ENCODE results near the gene CELSR1. TPM values are rescaled to one million over a fixed set of nuclear protein-coding genes. Genes with fewer than 3 reads are reported as not detected.
"Not testable (repeated sequence)": the region's sequence is repeated elsewhere in the genome, so short reads cannot be mapped to it uniquely, and the experiment has no call there.

Gene CELSR1
- total RNA-seq, 2 donors from 2014 or later: 3.0 to 6.0 TPM

DNA sequence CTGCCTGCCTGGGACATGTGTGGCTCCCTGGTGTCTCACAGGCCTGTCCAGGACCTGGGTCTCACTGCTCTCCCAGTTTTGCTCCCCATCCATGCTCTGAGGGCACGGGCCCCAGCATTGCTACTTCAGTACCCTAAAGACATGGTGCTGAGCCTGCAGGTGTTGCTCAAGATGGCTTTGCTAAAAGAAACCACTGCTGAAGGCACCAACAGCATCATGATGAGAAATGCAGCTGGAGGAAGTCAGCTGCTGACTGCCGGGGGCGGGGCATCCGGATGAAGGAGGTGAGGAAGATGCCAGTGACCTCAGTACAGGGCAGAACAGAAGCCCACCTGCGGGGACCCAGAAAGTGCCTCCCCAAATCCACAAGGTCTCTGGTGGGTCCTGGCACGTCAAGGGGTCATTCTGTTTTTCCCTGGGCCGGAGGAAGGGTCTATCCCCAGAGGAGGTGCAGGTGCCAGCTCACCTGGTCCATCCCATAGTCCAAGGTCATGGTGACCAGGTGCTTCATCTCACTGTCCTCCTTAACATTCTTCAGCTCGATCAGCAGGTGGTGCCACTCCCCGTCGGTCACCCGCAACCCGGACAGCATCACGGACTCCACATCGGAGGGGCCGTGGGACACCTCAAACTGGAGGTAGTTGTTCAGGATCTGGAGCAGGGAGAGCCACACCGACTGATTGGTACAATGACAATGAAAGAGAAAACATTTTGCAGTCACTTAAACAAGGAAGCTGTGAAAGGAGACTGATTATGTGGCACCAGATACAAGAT lies 138.0 kb downstream of the CELSR1 start:
- ATAC-seq: no peak

GRCh38 chr22:46397951-46398350 lies 139.5 kb downstream of the CELSR1 start:
- DNase-seq: no peak
- no peaks in the 10 kb centered on the region for H3K36me3 Mint-ChIP-seq (ENCODE audit: low read depth)
- no peak overlapping the region for H3K4me3 Mint-ChIP-seq
- H3K27me3 Mint-ChIP-seq: no peaks in the 10 kb centered on the region
- H3K4me1 Mint-ChIP-seq: peaks cover 7% of the 10 kb centered on the region
- ATAC-seq: no peak
- no peak overlapping the region for H3K27ac Mint-ChIP-seq
- no peaks in the 10 kb centered on the region for H3K9me3 ChIP-seq (ENCODE audit: control insufficient read depth, low read length, poor library complexity, severe bottlenecking)

More for the DNA sequence above, 138.0 kb downstream of the CELSR1 start:
- Mint-ChIP-seq H3K27ac (no peak overlapping the region), H3K36me3 (ENCODE audit: low read depth) (no peaks in the 10 kb centered on the region), H3K4me1 (peaks cover 10% of the 10 kb centered on the region), H3K4me3 (no peak overlapping the region), H3K27me3 (no peaks in the 10 kb centered on the region)
- H3K9me3 ChIP-seq (ENCODE audit: control insufficient read depth, low read length, poor library complexity, severe bottlenecking): no peaks in the 10 kb centered on the region
- DNase-seq: no peak

DNA sequence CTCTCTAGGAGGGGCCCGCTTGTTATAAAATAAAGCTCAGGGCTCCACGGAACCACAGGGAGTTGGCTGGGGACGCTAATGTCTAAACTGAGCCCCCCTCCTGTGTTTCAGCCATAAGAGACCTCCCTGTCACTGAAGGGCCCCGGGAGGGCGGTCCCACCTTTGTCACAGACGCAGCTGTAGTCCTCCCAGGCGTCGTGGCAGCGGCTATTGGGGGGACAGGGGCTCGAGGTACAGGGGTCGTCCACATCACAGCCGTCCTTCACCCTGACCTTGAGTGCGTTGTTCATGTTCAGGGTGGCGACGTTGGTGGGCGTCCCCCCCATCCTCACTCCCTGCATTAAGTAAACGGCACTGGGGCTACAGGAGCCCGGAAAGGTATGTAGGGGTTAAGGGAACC lies 139.9 kb downstream of the CELSR1 start:
- no peak overlapping the region for H3K27ac Mint-ChIP-seq
- ATAC-seq (no peak), DNase-seq (no peak)
- no peaks in the 10 kb centered on the region for H3K27me3 Mint-ChIP-seq
- no peaks in the 10 kb centered on the region for H3K36me3 Mint-ChIP-seq (ENCODE audit: low read depth)
- peaks cover 5% of the 10 kb centered on the region for H3K4me1 Mint-ChIP-seq
- H3K9me3 ChIP-seq (ENCODE audit: control insufficient read depth, low read length, poor library complexity, severe bottlenecking): no peaks in the 10 kb centered on the region
- H3K4me3 Mint-ChIP-seq: no peak overlapping the region

- DNase-seq; H3K9me3 ChIP-seq (ENCODE audit: control insufficient read depth, low read length, poor library complexity, severe bottlenecking); ATAC-seq; H3K36me3 Mint-ChIP-seq (ENCODE audit: low read depth); H3K27me3 Mint-ChIP-seq; H3K4me1 Mint-ChIP-seq; H3K4me3 Mint-ChIP-seq: not testable (repeated sequence)
- peak overlapping the region; percentile 32 for H3K27ac Mint-ChIP-seq
These were observed 140.4 kb downstream of the CELSR1 start for GRCh38 chr22:46397049-46397448.

DNA sequence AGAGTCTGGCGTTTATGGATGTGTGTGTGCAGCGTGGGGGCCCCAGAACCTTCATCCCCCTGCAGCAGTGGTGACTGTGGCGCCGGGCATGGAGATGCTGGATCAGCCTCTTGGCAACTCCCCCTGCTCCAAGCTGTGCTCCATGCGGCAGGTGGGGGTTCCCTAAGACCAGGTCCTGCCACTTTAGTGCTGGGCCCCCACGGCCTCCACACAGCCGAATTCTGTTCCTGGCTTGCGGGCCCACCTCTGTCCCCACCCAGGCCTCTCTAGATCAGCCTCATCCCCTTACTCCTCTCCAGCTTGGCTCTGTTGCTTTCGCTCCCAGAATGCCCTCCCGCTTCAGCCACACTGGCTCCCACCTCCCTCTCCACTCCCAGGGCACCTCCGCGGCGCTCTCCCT lies 142.3 kb downstream of the CELSR1 start:
- H3K4me3 Mint-ChIP-seq: no peak overlapping the region
- DNase-seq: no peak
- no peaks in the 10 kb centered on the region for H3K36me3 Mint-ChIP-seq (ENCODE audit: low read depth)
- peaks cover 5% of the 10 kb centered on the region for H3K4me1 Mint-ChIP-seq
- no peaks in the 10 kb centered on the region for H3K9me3 ChIP-seq (ENCODE audit: control insufficient read depth, low read length, poor library complexity, severe bottlenecking)
- peaks cover under 1% of the 10 kb centered on the region for H3K27me3 Mint-ChIP-seq
- no peak overlapping the region for H3K27ac Mint-ChIP-seq
- no peak for ATAC-seq

GRCh38 chr22:46394622-46395021 lies 142.8 kb downstream of the CELSR1 start:
- Mint-ChIP-seq H3K36me3 (ENCODE audit: low read depth) (no peaks in the 10 kb centered on the region), H3K27me3 (peaks cover 6% of the 10 kb centered on the region), H3K27ac (no peak overlapping the region), H3K4me1 (peaks cover 5% of the 10 kb centered on the region), H3K4me3 (no peak overlapping the region)
- ATAC-seq (no peak), DNase-seq (no peak)
- H3K9me3 ChIP-seq (ENCODE audit: control insufficient read depth, low read length, poor library complexity, severe bottlenecking): no peaks in the 10 kb centered on the region

DNA sequence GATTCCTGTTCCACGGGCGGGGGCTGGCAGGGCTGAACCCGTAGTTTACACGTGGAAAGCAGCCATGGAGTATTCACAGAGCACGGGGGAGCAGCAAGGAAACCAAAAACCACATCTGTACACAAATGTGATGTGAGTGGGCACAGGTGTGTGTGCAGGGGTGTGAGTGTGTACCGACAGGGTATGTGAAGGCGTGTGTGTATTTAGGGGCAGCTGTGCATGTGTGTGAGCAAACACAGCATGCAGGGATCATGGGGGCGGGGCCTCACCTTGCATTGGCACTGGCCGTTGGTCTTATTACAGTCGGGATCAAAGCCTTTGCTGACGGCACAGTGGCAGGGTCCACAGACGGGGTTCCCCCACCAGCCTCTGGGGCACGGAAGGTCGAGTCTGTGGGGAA lies 143.5 kb downstream of the CELSR1 start:
- DNase-seq (no peak), ATAC-seq (peak; percentile 59)
- Mint-ChIP-seq H3K27me3 (peaks cover 6% of the 10 kb centered on the region), H3K4me1 (peaks cover 5% of the 10 kb centered on the region), H3K4me3 (no peak overlapping the region), H3K27ac (no peak overlapping the region), H3K36me3 (ENCODE audit: low read depth) (no peaks in the 10 kb centered on the region)
- no peaks in the 10 kb centered on the region for H3K9me3 ChIP-seq (ENCODE audit: control insufficient read depth, low read length, poor library complexity, severe bottlenecking)

DNA sequence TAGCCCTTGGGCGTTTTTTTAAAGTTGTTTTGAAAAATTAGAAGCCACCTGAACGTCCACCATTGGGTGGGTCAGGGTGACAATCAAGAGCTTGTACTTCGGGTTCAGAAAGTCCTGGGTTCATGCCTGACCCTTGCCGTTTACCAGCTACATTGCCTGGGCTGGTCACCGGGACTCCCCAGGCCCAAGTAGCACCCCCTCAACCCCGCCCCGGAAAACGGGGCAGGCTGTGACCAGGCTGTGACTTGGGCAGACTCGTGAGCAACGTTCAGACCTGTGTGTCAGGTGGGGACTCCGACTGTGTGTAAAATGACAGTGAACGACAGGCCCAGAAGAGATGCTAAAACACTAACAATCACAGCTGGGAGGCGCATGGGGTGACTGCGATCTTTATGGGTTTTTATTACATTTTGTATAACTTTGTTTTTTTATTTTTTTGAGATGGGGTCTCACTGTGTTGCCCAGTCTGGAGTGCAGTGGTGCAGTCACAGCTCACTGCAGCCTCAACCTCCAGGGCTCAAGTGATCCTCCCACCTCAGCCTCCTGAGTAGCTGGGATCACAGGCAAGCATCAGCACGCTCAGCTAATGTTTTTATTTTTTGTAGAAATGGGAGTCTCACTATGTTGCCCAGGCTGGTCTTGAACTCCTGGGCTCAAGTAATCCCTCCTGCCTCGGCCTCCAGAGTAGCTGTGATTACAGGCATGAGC lies 145.1 kb downstream of the CELSR1 start:
- Mint-ChIP-seq H3K4me3 (no peak overlapping the region), H3K27ac (no peak overlapping the region), H3K36me3 (ENCODE audit: low read depth) (no peaks in the 10 kb centered on the region), H3K27me3 (peaks cover 6% of the 10 kb centered on the region), H3K4me1 (peaks cover 5% of the 10 kb centered on the region)
- no peak for ATAC-seq
- DNase-seq: no peak
- no peaks in the 10 kb centered on the region for H3K9me3 ChIP-seq (ENCODE audit: control insufficient read depth, low read length, poor library complexity, severe bottlenecking)

DNA sequence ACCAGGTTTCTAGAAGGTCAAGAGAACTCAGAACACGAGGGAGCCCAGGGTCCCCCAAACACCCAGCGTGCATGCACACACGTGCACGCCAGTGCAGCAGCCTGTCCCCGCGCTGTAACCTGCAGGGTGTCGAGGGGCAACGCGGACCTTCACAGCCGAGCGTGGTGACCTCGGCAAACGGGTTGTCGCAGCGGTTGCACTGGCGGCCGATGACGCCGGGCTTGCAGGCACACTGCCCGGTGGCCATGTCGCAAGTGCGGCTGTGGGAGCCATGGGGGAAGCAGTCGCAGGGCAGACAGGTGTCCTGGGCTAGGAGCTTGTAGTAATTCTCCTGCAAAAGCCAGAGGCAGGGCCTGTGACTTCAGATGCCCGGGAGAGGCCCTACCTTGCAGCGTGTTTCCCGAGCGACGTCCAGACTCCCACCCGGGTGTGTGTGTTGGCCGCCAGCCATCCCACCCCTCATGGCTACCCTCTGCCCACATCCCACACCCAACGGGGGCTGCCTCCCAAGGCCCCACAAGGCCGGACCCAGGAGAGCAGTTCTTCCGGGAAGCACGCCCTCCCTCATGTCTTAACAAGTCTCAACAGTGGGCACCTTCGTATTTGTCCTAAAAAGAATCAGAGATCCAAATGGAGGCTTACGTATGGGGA lies 145.8 kb downstream of the CELSR1 start:
- Mint-ChIP-seq H3K4me1 (peaks cover 5% of the 10 kb centered on the region), H3K27ac (no peak overlapping the region), H3K27me3 (peaks cover 6% of the 10 kb centered on the region), H3K4me3 (no peak overlapping the region), H3K36me3 (ENCODE audit: low read depth) (no peaks in the 10 kb centered on the region)
- DNase-seq: no peak
- no peaks in the 10 kb centered on the region for H3K9me3 ChIP-seq (ENCODE audit: control insufficient read depth, low read length, poor library complexity, severe bottlenecking)
- no peak for ATAC-seq

- Mint-ChIP-seq H3K27me3 (peaks cover 6% of the 10 kb centered on the region), H3K36me3 (ENCODE audit: low read depth) (no peaks in the 10 kb centered on the region), H3K4me3 (peak overlapping the region; percentile 19), H3K27ac (no peak overlapping the region), H3K4me1 (peaks cover 5% of the 10 kb centered on the region)
- ATAC-seq: no peak
- no peaks in the 10 kb centered on the region for H3K9me3 ChIP-seq (ENCODE audit: control insufficient read depth, low read length, poor library complexity, severe bottlenecking)
- no peak for DNase-seq
These were observed 146.6 kb downstream of the CELSR1 start for GRCh38 chr22:46390652-46391301.

- Mint-ChIP-seq H3K36me3 (ENCODE audit: low read depth) (no peaks in the 10 kb centered on the region), H3K4me1 (peaks cover 5% of the 10 kb centered on the region), H3K27me3 (peaks cover 6% of the 10 kb centered on the region), H3K27ac (peak overlapping the region; percentile 14), H3K4me3 (no peak overlapping the region)
- no peak for DNase-seq
- no peaks in the 10 kb centered on the region for H3K9me3 ChIP-seq (ENCODE audit: control insufficient read depth, low read length, poor library complexity, severe bottlenecking)
- no peak for ATAC-seq
These were observed 147.2 kb downstream of the CELSR1 start for GRCh38 chr22:46390105-46390651.

DNA sequence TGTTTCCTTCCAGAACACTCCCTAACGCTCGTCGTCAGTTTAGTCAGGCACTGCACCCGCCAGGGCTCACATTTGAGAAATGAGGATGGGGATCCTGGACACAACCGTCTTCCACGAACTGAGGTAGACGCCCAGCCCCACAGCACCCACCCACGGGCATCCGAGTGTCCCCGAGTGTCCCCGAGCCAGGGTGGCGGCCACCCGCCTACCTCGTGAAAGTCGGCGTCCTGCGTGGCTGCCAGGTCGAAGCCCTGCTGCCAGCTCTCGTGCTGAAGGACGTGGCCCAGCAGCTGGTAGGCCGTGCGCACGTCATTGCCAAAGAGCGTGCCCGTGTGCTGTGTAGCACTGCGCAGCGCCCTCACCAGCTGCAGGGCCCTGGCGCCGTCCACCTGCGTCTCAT lies 148.3 kb downstream of the CELSR1 start:
- Mint-ChIP-seq H3K4me3 (no peak overlapping the region), H3K36me3 (ENCODE audit: low read depth) (no peaks in the 10 kb centered on the region), H3K27me3 (peaks cover 6% of the 10 kb centered on the region), H3K4me1 (peaks cover 5% of the 10 kb centered on the region), H3K27ac (no peak overlapping the region)
- no peak for DNase-seq
- no peak for ATAC-seq
- no peaks in the 10 kb centered on the region for H3K9me3 ChIP-seq (ENCODE audit: control insufficient read depth, low read length, poor library complexity, severe bottlenecking)

- no peak for ATAC-seq
- Mint-ChIP-seq H3K27me3 (peaks cover 6% of the 10 kb centered on the region), H3K36me3 (ENCODE audit: low read depth) (no peaks in the 10 kb centered on the region)
These were observed 148.8 kb downstream of the CELSR1 start for GRCh38 chr22:46388647-46389046.

More at GRCh38 chr22:46388647-46389046, 148.8 kb downstream of the CELSR1 start:
- H3K9me3 ChIP-seq (ENCODE audit: control insufficient read depth, low read length, poor library complexity, severe bottlenecking): no peaks in the 10 kb centered on the region
- no peak for DNase-seq
- Mint-ChIP-seq H3K4me3 (no peak overlapping the region), H3K4me1 (peaks cover under 1% of the 10 kb centered on the region), H3K27ac (no peak overlapping the region)
